HG03095 (cell line): ENCODE measurements around the gene PGAP1.

ENCODE experiments used
- ATAC-seq: cut with Tn5 transposase; IDR thresholded peaks from one replicate; pipeline ENCODE4 v1.9.1; 2021; ENCODE audit warnings: moderate library complexity; ENCODE audit not compliant: unreplicated experiment

PGAP1 gene

GRCh38 chr2:196926562-196927375 lies at the start of gene PGAP1:
Gene PGAP1 (minus strand): TSS chr2:196926707. CDS start chr2:196926616, 91 bp downstream.
- peak; percentile 84 for ATAC-seq

GRCh38 chr2:196974970-196975369 lies 48.5 kb upstream of the PGAP1 start:
- ATAC-seq = no peak

- ATAC-seq = no peak
Measured at GRCh38 chr2:196971574-196972279, 45.2 kb upstream of the PGAP1 start.

GRCh38 chr2:196970099-196970498 lies 43.6 kb upstream of the PGAP1 start:
- ATAC-seq = no peak

GRCh38 chr2:196968516-196968915 lies 42.0 kb upstream of the PGAP1 start:
- ATAC-seq = no peak

- no peak for ATAC-seq
Measured at GRCh38 chr2:196967775-196968174, 41.3 kb upstream of the PGAP1 start.

GRCh38 chr2:196967116-196967515 lies 40.6 kb upstream of the PGAP1 start:
- no peak for ATAC-seq

- ATAC-seq = no peak
Measured at GRCh38 chr2:196966061-196966460, 39.6 kb upstream of the PGAP1 start.

- no peak for ATAC-seq
Measured at GRCh38 chr2:196965651-196966050, 39.1 kb upstream of the PGAP1 start.

- ATAC-seq = no peak
Measured at GRCh38 chr2:196963961-196964360, 37.5 kb upstream of the PGAP1 start.

- no peak for ATAC-seq
Measured at GRCh38 chr2:196963043-196963442, 36.5 kb upstream of the PGAP1 start.

GRCh38 chr2:196962325-196962724 lies 35.8 kb upstream of the PGAP1 start:
- no peak for ATAC-seq

- peak; percentile 98 for ATAC-seq
Measured at GRCh38 chr2:196961889-196962288, 35.4 kb upstream of the PGAP1 start.

- no peak for ATAC-seq
Measured at GRCh38 chr2:196959734-196960338, 33.3 kb upstream of the PGAP1 start.

GRCh38 chr2:196959281-196959680 lies 32.8 kb upstream of the PGAP1 start:
- ATAC-seq = no peak

- no peak for ATAC-seq
Measured at GRCh38 chr2:196957881-196958525, 31.5 kb upstream of the PGAP1 start.

- ATAC-seq = no peak
Measured at GRCh38 chr2:196957442-196957841, 30.9 kb upstream of the PGAP1 start.

GRCh38 chr2:196956069-196956468 lies 29.6 kb upstream of the PGAP1 start:
- ATAC-seq = no peak

- no peak for ATAC-seq
Measured at GRCh38 chr2:196955036-196955435, 28.5 kb upstream of the PGAP1 start.

GRCh38 chr2:196954001-196954400 lies 27.5 kb upstream of the PGAP1 start:
- ATAC-seq = no peak

- ATAC-seq = no peak
Measured at GRCh38 chr2:196952936-196953335, 26.4 kb upstream of the PGAP1 start.
